ENCODE measurements around the gene C5orf52.

DNA sequence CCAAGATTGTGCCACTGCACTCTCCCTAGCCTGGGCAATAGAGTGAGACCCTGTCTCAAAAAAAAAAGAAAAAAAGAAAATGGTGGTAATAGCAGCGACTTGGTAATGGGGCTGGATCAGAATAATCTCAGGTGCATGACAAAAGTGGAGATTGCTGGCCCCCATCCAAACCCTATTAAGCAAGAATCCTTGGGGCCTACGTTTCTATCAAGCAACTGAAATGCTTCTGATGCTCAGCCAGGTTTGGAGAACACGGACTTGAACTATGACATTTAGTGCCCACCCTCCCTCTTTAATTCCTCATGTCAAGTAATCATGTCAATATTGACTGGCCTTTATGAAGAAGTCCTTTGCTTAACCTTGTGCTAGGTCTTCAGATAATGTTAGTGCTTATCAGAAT is 6.6 kb downstream of the C5orf52 start:
- TF ChIP-seq GATA3 (IDR thresholded peaks at IDR 0.05; ENCODE audit: low read depth, low read length) (no peak), GATA2 (IDR thresholded peaks at IDR 0.05; ENCODE audit: low read depth, low read length) (no peak)

Data from SH-SY5Y (cell line).